Measurements from ENCODE around the gene CTDP1.
"Not testable (repeated sequence)": the region's sequence is repeated elsewhere in the genome, so short reads cannot be mapped to it uniquely, and the experiment has no call there.

CTDP1 gene

GRCh38 chr18:79683626-79684282, 4.2 kb downstream of the CTDP1 start:
- DNase-seq: no peak

GRCh38 chr18:79684283-79684631, 4.7 kb downstream of the CTDP1 start:
- DNase-seq: no peak

- no peak for DNase-seq
Measured at GRCh38 chr18:79684787-79685186, 5.2 kb downstream of the CTDP1 start.

GRCh38 chr18:79685281-79685680, 5.7 kb downstream of the CTDP1 start:
- no peak for DNase-seq

GRCh38 chr18:79685971-79686370, 6.4 kb downstream of the CTDP1 start:
- DNase-seq: no peak

- DNase-seq: no peak
Measured at GRCh38 chr18:79687806-79688205, 8.2 kb downstream of the CTDP1 start.

GRCh38 chr18:79690071-79690470, 10.5 kb downstream of the CTDP1 start:
- no peak for DNase-seq

- no peak for DNase-seq
Measured at GRCh38 chr18:79690586-79691482, 11.2 kb downstream of the CTDP1 start.

- DNase-seq: no peak
Measured at GRCh38 chr18:79692056-79692455, 12.5 kb downstream of the CTDP1 start.

GRCh38 chr18:79692886-79693285, 13.3 kb downstream of the CTDP1 start:
- DNase-seq: no peak

GRCh38 chr18:79693561-79694205, 14.1 kb downstream of the CTDP1 start:
- no peak for DNase-seq

- not testable (repeated sequence) for DNase-seq
Measured at GRCh38 chr18:79694206-79694894, 14.7 kb downstream of the CTDP1 start.

- DNase-seq: no peak
Measured at GRCh38 chr18:79694895-79695213, 15.3 kb downstream of the CTDP1 start.

- no peak for DNase-seq
Measured at GRCh38 chr18:79695269-79695668, 15.7 kb downstream of the CTDP1 start.

GRCh38 chr18:79695856-79696850, 16.6 kb downstream of the CTDP1 start:
- DNase-seq: no peak

- no peak for DNase-seq
Measured at GRCh38 chr18:79697178-79697577, 17.6 kb downstream of the CTDP1 start.

- DNase-seq: no peak
Measured at GRCh38 chr18:79697976-79698375, 18.4 kb downstream of the CTDP1 start.

- no peak for DNase-seq
Measured at GRCh38 chr18:79698668-79699335, 19.2 kb downstream of the CTDP1 start.

GRCh38 chr18:79699653-79700052, 20.1 kb downstream of the CTDP1 start:
- no peak for DNase-seq

- no peak for DNase-seq
Measured at GRCh38 chr18:79702906-79703305, 23.3 kb downstream of the CTDP1 start.

GRCh38 chr18:79704631-79705030, 25.0 kb downstream of the CTDP1 start:
- no peak for DNase-seq

GRCh38 chr18:79705272-79705671, 25.7 kb downstream of the CTDP1 start:
- no peak for DNase-seq

All from NCI-H187 (cell line).